HL-60 (cell line): ENCODE data around the gene MEIS1.

Experiments used
- DNase-seq, 2 experiments: peaks; one replicate each; pipeline ENCODE4 v3.0.0-alpha.2; 2010 to 2020; ENCODE audit warnings: low read depth in 1 of 2, low spot score in 1 of 2
- H3K27ac ChIP-seq: fragments of 250-450 bp; sonication (Bioruptor Pico); replicated peaks from 2 replicates; pipeline ENCODE4 v1.5.1; 2020; ENCODE audit warnings: mild to moderate bottlenecking, moderate library complexity
- H3K27me3 ChIP-seq: fragments of 250-450 bp; sonication (Bioruptor Pico); 2 replicates; pipeline ENCODE4 v1.5.1; 2021; ENCODE audit warnings: mild to moderate bottlenecking, moderate library complexity; ENCODE audit not compliant: insufficient read depth, poor library complexity, severe bottlenecking
- H3K4me3 ChIP-seq: replicated peaks from 2 replicates; pipeline ENCODE4 v1.5.1; 2011; ENCODE audit warnings: mild to moderate bottlenecking, control low read depth, low read length; ENCODE audit not compliant: insufficient read depth
- CTCF ChIP-seq: IDR thresholded peaks from one replicate; pipeline ENCODE4 v1.5.1; 2011; ENCODE audit warnings: low read length, control low read depth, inconsistent platforms; ENCODE audit not compliant: insufficient read depth
- GABPA ChIP-seq: IDR thresholded peaks from 2 replicates; pipeline ENCODE4 v1.6.1; 2012; ENCODE audit warnings: low read depth
- POLR2AphosphoS5 ChIP-seq: IDR thresholded peaks from 2 replicates; pipeline ENCODE4 v1.6.1; 2012; ENCODE audit warnings: low read depth
- SPI1 ChIP-seq: IDR thresholded peaks from 2 replicates; pipeline ENCODE4 v1.6.1; 2012; ENCODE audit warnings: low read depth, mild to moderate bottlenecking, borderline replicate concordance
- TF ChIP-seq, protein P1 (sequence below): IDR thresholded peaks from 2 replicates; pipeline ENCODE4 v1.6.1; 2012; ENCODE audit warnings: low read depth; ENCODE audit not compliant: insufficient replicate concordance

The MEIS1 gene

DNA sequence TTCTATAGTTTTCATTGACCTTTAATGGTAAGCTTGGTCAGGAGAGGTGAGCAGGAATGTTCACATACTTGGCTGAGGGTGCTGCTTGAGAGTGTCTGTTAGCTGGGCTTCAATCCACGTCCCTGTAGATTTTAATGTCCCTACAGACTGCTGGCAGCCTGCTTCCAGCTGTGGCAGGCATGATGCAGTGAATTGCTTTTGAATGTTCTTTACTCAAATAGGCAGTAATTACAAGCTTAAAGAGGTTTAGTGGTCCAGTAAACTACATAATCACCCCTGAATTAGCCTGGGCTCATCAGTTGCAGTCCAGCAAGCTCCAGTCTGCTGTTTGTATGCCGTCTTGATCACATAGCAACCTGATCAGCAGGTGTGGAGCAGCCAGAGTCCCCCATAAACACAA, 102.1 kb downstream of the MEIS1 start:
- H3K27ac ChIP-seq, result no peak overlapping the region
- TF ChIP-seq CTCF, result no peak
- TF ChIP-seq SPI1, result no peak
- no peak for TF ChIP-seq POLR2AphosphoS5
- no peak for TF ChIP-seq GABPA
- TF ChIP-seq, protein P1, sequence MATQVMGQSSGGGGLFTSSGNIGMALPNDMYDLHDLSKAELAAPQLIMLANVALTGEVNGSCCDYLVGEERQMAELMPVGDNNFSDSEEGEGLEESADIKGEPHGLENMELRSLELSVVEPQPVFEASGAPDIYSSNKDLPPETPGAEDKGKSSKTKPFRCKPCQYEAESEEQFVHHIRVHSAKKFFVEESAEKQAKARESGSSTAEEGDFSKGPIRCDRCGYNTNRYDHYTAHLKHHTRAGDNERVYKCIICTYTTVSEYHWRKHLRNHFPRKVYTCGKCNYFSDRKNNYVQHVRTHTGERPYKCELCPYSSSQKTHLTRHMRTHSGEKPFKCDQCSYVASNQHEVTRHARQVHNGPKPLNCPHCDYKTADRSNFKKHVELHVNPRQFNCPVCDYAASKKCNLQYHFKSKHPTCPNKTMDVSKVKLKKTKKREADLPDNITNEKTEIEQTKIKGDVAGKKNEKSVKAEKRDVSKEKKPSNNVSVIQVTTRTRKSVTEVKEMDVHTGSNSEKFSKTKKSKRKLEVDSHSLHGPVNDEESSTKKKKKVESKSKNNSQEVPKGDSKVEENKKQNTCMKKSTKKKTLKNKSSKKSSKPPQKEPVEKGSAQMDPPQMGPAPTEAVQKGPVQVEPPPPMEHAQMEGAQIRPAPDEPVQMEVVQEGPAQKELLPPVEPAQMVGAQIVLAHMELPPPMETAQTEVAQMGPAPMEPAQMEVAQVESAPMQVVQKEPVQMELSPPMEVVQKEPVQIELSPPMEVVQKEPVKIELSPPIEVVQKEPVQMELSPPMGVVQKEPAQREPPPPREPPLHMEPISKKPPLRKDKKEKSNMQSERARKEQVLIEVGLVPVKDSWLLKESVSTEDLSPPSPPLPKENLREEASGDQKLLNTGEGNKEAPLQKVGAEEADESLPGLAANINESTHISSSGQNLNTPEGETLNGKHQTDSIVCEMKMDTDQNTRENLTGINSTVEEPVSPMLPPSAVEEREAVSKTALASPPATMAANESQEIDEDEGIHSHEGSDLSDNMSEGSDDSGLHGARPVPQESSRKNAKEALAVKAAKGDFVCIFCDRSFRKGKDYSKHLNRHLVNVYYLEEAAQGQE, result no peak
- H3K27me3 ChIP-seq, result no peaks in the 10 kb centered on the region
- no peak overlapping the region for H3K4me3 ChIP-seq
- no peak for DNase-seq

DNA sequence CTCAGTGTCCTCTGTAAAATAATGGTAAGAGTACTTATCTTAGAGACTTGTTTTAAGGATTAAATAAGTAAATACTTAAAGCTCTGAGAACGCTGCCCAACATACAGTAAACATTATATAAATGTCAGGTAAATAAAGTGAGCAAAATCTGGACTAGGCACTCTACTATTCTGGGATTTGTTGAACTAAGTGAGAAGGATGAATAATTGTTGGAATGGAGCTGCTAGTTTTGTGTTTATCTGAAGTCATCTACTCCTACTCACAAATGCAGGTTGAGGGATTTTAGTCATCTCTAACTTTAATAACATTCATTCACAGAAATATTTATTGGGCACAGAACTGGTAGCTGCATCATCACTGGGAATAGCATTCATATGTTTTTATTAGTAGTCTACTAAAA, 103.4 kb downstream of the MEIS1 start:
- no peak for DNase-seq
- TF ChIP-seq SPI1 (no peak), POLR2AphosphoS5 (no peak), CTCF (no peak), GABPA (no peak)
- TF ChIP-seq, protein P1, result no peak
- Histone ChIP-seq H3K27me3 (no peaks in the 10 kb centered on the region), H3K4me3 (no peak overlapping the region), H3K27ac (no peak overlapping the region)

DNA sequence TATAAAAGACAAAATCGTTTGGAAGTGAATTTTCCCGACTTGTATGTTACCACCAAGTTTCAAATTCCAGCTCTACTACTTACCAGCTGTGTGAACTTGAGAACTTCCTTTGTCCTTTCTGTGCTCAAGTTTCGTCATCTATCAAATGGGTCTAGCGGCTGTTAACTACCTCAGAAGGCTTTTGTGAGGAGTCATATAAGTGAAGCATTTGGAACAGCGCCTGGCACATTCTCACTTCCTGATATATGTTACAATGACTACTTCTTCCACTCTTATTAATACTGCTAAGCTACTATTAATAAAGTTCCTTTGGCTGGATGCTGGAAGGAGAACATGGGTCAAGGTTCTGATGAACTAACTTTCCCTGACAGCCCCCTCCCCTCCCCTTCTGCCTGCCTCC, 104.5 kb downstream of the MEIS1 start:
- H3K27ac ChIP-seq, result no peak overlapping the region
- no peaks in the 10 kb centered on the region for H3K27me3 ChIP-seq
- TF ChIP-seq SPI1 (no peak), GABPA (no peak), CTCF (no peak), POLR2AphosphoS5 (no peak)
- TF ChIP-seq, protein P1, result no peak
- H3K4me3 ChIP-seq, result no peak overlapping the region
- DNase-seq, result no peak
